GM19438 (cell line): Measurements from ENCODE around the gene IGIP.

Experiments
- ATAC-seq: cut with Tn5 transposase; IDR thresholded peaks from one replicate; pipeline ENCODE4 v1.9.1; 2021; ENCODE audit warnings: low read depth; ENCODE audit not compliant: unreplicated experiment

Gene IGIP

GRCh38 chr5:140125637-140126036 lies at the start of gene IGIP:
TSS of gene IGIP (plus strand) at chr5:140125937. CDS start at chr5:140128477, 2,540 bp downstream.
- no peak for ATAC-seq

- no peak for ATAC-seq
These were observed 49.6 kb upstream of the IGIP start for GRCh38 chr5:140076142-140076541.

GRCh38 chr5:140076788-140077187 lies 48.9 kb upstream of the IGIP start:
- ATAC-seq, result no peak

GRCh38 chr5:140083120-140083519 lies 42.6 kb upstream of the IGIP start:
- ATAC-seq, result no peak

GRCh38 chr5:140083650-140084049 lies 42.1 kb upstream of the IGIP start:
- no peak for ATAC-seq

- no peak for ATAC-seq
These were observed 41.2 kb upstream of the IGIP start for GRCh38 chr5:140084541-140084940.

GRCh38 chr5:140090251-140090650 lies 35.5 kb upstream of the IGIP start:
- ATAC-seq, result no peak

GRCh38 chr5:140093179-140093578 lies 32.6 kb upstream of the IGIP start:
- ATAC-seq, result no peak

GRCh38 chr5:140093866-140094265 lies 31.9 kb upstream of the IGIP start:
- ATAC-seq, result no peak

- ATAC-seq, result no peak
These were observed 30.8 kb upstream of the IGIP start for GRCh38 chr5:140094889-140095288.

GRCh38 chr5:140101179-140101578 lies 24.6 kb upstream of the IGIP start:
- ATAC-seq, result no peak

GRCh38 chr5:140103154-140103553 lies 22.6 kb upstream of the IGIP start:
- no peak for ATAC-seq

GRCh38 chr5:140104100-140104499 lies 21.6 kb upstream of the IGIP start:
- ATAC-seq, result no peak

- no peak for ATAC-seq
These were observed 19.6 kb upstream of the IGIP start for GRCh38 chr5:140106101-140106500.

GRCh38 chr5:140106805-140107311 lies 18.9 kb upstream of the IGIP start:
- ATAC-seq, result no peak

- peak; percentile 82 for ATAC-seq
These were observed 18.2 kb upstream of the IGIP start for GRCh38 chr5:140107312-140108092.

GRCh38 chr5:140108093-140109017 lies 17.4 kb upstream of the IGIP start:
- ATAC-seq, result no peak

GRCh38 chr5:140109018-140109758 lies 16.5 kb upstream of the IGIP start:
- no peak for ATAC-seq

- no peak for ATAC-seq
These were observed 15.7 kb upstream of the IGIP start for GRCh38 chr5:140109759-140110645.

GRCh38 chr5:140110646-140110957 lies 15.1 kb upstream of the IGIP start:
- no peak for ATAC-seq
